ENCODE results near the gene FLII. TPM values are rescaled to one million over a fixed set of nuclear protein-coding genes. Genes with fewer than 3 reads are reported as not detected.

The FLII gene
- total and polyA plus RNA-seq, 2 of the 8 experiments (the other 6 are each of a cell fraction or from before 2014, with no cell fraction given), result 300 to 549 TPM

DNA sequence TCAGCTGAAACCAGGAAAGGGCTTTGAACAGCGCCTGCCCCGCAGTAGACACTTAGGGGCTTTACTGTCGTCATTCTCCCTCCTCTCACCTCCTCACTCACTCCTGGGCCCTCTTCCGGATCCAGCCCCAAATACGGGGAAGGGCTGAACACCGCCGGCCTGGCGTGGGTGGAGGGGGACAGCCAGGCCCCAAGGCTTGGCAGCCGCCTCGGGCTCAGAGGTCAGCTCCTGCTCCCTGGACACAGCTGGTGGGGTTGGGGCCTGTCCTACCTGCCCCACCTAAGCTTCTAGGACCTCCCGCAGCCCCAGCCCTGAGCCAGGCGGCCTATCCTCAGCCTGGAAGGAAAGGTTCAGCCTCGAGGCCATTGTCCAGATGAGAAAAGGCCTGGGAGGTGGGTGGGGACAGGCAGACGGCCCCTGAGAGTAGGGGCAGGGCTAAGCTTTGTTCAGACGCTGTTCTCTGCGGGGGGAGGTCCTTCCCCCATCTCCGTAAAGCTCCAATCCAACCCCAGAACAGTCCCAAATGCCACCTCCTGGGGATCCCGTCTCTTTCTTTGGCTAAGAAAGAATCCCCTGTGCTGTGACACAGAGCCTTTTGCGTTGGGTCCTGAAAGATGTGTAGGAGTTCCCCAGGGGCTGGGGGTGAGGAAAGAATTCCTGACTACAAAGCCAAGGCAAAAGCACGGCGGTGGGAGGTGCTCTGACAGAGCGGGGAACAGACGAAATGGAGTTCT lies 34.0 kb downstream of the FLII start (continued):
- TF ChIP-seq POLR2A (IDR thresholded peaks at IDR 0.05; ENCODE audit: control extremely low read depth in 1 of 2, low read depth in 2 of 2, low read length in 2 of 2) (peak in 1 of 2 experiments; percentile 73; a peak in 2 of 3 replicates), SAP30 (IDR thresholded peaks at IDR 0.05; ENCODE audit: insufficient read depth, insufficient replicate concordance, low read length) (peak; percentile 2), RAD21 (IDR thresholded peaks at IDR 0.05 in 1 of 2, conservative IDR thresholded peaks at IDR 0.05 in 1 of 2; ENCODE audit: low read depth in 2 of 2, low read length in 2 of 2) (no peak), TAF7 (optimal IDR thresholded peaks at IDR 0.05; ENCODE audit: borderline replicate concordance, low read depth, low read length) (peak; percentile 37), ASH2L (IDR thresholded peaks at IDR 0.05; ENCODE audit: low read length) (peak; percentile 38), EGR1 (IDR thresholded peaks at IDR 0.05; ENCODE audit: borderline replicate concordance, low read depth, low read length) (peak; percentile 90), KDM4A (IDR thresholded peaks at IDR 0.05; ENCODE audit: low read depth, low read length, severe bottlenecking) (no peak), HDAC2 (IDR thresholded peaks at IDR 0.05; ENCODE audit: borderline replicate concordance in 1 of 2, low read depth in 2 of 2, low read length in 2 of 2) (0 out of 4 replicates have a peak, but pooled peaks of 1 of the 2 experiments have one; percentile 45), RNF2 (IDR thresholded peaks at IDR 0.05; ENCODE audit: borderline replicate concordance, low read depth, low read length, missing control alignments, poor library complexity, severe bottlenecking) (no peak), SP1 (IDR thresholded peaks at IDR 0.05; ENCODE audit: low read depth, low read length) (peak; percentile 41; the same call in 1 of the 2 replicates), CREB1 (IDR thresholded peaks at IDR 0.05) (no peak; the same call in 1 of the 2 replicates), POLR2AphosphoS5 (IDR thresholded peaks at IDR 0.05; ENCODE audit: low read depth, low read length) (peak; percentile 74), PHF8 (conservative IDR thresholded peaks at IDR 0.05; ENCODE audit: low read depth, low read length) (peak; percentile 55), KDM5A (IDR thresholded peaks at IDR 0.05; ENCODE audit: low read length) (no peak), E2F6 (IDR thresholded peaks at IDR 0.05) (peak; percentile 33; the same call in 1 of the 2 replicates), SUZ12 (IDR thresholded peaks at IDR 0.05; ENCODE audit: low read length) (no peak)
- TF ChIP-seq, protein P1, sequence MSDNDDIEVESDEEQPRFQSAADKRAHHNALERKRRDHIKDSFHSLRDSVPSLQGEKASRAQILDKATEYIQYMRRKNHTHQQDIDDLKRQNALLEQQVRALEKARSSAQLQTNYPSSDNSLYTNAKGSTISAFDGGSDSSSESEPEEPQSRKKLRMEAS (IDR thresholded peaks at IDR 0.05), result peak; percentile 17; the same call in 1 of the 2 replicates
